Measurements from ENCODE around the gene GIMAP1.

- TF ChIP-seq CTCF (IDR thresholded peaks at IDR 0.05), result no peak
- no peak for TF ChIP-seq POLR2A (IDR thresholded peaks at IDR 0.05)
- TF ChIP-seq POLR2AphosphoS5 (IDR thresholded peaks at IDR 0.05), result no peak
Measured at GRCh38 chr7:150734254-150734653, 17.8 kb downstream of the GIMAP1 start.

Data from prostate gland (tissue), 2 donors.